Gastrocnemius medialis (tissue), 4 donors: ENCODE measurements around the gene FREM2. TPM values are rescaled to one million over a fixed set of nuclear protein-coding genes. Genes with fewer than 3 reads are reported as not detected.

Experiments used
- ATAC-seq, 2 donors: fragments of 150-250 bp; one replicate each; pipeline ENCODE4 v1.9.1; 2016
- DNase-seq, 2 donors: peaks; one replicate each; pipeline ENCODE4 v3.0.0-alpha.2; 2019
- H3K27ac ChIP-seq, 4 donors: fragments of 200-600 bp; sonication (generic); 1 replicate in 1 of 4; 2 replicates in 3 of 4; pipeline ENCODE4 v1.5.1; 2016 to 2018; ENCODE audit warnings: mild to moderate bottlenecking in 2 of 4, moderate library complexity in 1 of 4
- H3K27me3 ChIP-seq, 3 donors: fragments of 200-600 bp; sonication (generic) in 2 of 3; 1 replicate in 1 of 3; 2 replicates in 2 of 3; pipeline versions ENCODE4 v1.5.1 to v1.6.0; 2016 to 2019; ENCODE audit warnings: mild to moderate bottlenecking in 1 of 3, moderate library complexity in 1 of 3
- H3K36me3 ChIP-seq, 2 donors: fragments of 200-600 bp; sonication (generic) in 1 of 2; one replicate each; pipeline ENCODE4 v1.5.1; 2017 to 2018
- H3K4me1 ChIP-seq, 2 donors: fragments of 200-600 bp; sonication (generic) in 1 of 2; one replicate each; pipeline ENCODE4 v1.5.1; 2016 to 2017; ENCODE audit warnings: mild to moderate bottlenecking in 2 of 2
- H3K4me3 ChIP-seq, 4 donors: fragments of 200-600 bp; sonication (generic) in 3 of 4; 1 replicate in 1 of 4; 2 replicates in 3 of 4; pipeline ENCODE4 v1.5.1; 2016 to 2019; ENCODE audit warnings: mild to moderate bottlenecking in 2 of 4
- H3K9me3 ChIP-seq, 3 donors: fragments of 200-600 bp; sonication (generic) in 2 of 3; 1 replicate in 1 of 3; 2 replicates in 2 of 3; pipeline ENCODE4 v1.5.1; 2016 to 2019
- POLR2A ChIP-seq, 2 donors: fragments of 450-650 bp; IDR thresholded peaks; one replicate each; pipeline ENCODE4 v1.6.1; 2017; ENCODE audit warnings: antibody characterized with exemption in 2 of 2, mild to moderate bottlenecking in 2 of 2, moderate library complexity in 2 of 2
- in situ Hi-C, 4 donors: fragments of 200-750 bp; cut with MboI; loops; one replicate each; pipeline versions ENCODE4 v1.15.0 to v1.8.0; 2017; ENCODE audit warnings: low sequenced_read_pairs in 4 of 4
- intact Hi-C: fragments of 100-400 bp; cut with DNase I; formaldehyde crosslinking; loops from one replicate; pipeline ENCODE4 v1.15.1; 2023; ENCODE audit warnings: low total_unique reads
- total RNA-seq, 4 donors: library from RNA; depleted of rRNA; stranded (reverse); fragments of >200 nt; gene quantifications; one replicate each; pipeline versions ENCODE4 v1.1.0 to v1.2.3, GENCODE V29; 2016
- TF ChIP-seq, protein P1 (sequence below), 5 experiments: fragments of 450-650 bp in 3 of 5; fragments of 200-600 bp in 2 of 5; sonication (generic) in 2 of 5; IDR thresholded peaks in 4 of 5; conservative IDR thresholded peaks in 1 of 5; 1 replicate in 4 of 5; 2 replicates in 1 of 5; pipeline ENCODE4 v1.5.1; 2016 to 2019; ENCODE audit warnings: antibody characterized with exemption in 5 of 5, mild to moderate bottlenecking in 3 of 5, moderate library complexity in 3 of 5

Gene FREM2
- total RNA-seq: 1 to 10 TPM; 1.3 to 6.4 (median 2.4) TPM

- H3K4me3 ChIP-seq: peak within 1 kb of the TSS; percentile 63 to 70 (median 68)
- intact Hi-C loops (loop anchor here (1.0 kb wide), 2 partner anchors 77 to 186 kb away; no protein-coding TSS in a partner anchor), in situ Hi-C loops (loop anchor here in 2 of 4 donors (5.0 to 25.0 kb wide), 3 partner anchors 78 to 176 kb away; no protein-coding TSS in a partner anchor)
- no peaks in the 10 kb centered on the region for H3K9me3 ChIP-seq
- ATAC-seq (peak; percentile 80 to 89), DNase-seq (peak; percentile 38 to 65)
- no peaks in the 10 kb centered on the region for H3K27me3 ChIP-seq
- no peaks in the 10 kb centered on the region for H3K36me3 ChIP-seq
- peak; percentile 19 to 43 for TF ChIP-seq POLR2A (IDR thresholded peaks at IDR 0.05)
- TF ChIP-seq, protein P1, sequence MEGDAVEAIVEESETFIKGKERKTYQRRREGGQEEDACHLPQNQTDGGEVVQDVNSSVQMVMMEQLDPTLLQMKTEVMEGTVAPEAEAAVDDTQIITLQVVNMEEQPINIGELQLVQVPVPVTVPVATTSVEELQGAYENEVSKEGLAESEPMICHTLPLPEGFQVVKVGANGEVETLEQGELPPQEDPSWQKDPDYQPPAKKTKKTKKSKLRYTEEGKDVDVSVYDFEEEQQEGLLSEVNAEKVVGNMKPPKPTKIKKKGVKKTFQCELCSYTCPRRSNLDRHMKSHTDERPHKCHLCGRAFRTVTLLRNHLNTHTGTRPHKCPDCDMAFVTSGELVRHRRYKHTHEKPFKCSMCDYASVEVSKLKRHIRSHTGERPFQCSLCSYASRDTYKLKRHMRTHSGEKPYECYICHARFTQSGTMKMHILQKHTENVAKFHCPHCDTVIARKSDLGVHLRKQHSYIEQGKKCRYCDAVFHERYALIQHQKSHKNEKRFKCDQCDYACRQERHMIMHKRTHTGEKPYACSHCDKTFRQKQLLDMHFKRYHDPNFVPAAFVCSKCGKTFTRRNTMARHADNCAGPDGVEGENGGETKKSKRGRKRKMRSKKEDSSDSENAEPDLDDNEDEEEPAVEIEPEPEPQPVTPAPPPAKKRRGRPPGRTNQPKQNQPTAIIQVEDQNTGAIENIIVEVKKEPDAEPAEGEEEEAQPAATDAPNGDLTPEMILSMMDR (IDR thresholded peaks at IDR 0.05 in 4 of 5, conservative IDR thresholded peaks at IDR 0.05 in 1 of 5): no peak
- H3K27ac ChIP-seq: peak within 1 kb of the TSS; percentile 35 to 61 (median 55)
- H3K4me1 ChIP-seq: peaks cover 2 to 14% of the 10 kb centered on the region in 2 donors
Observed at GRCh38 chr13:38686577-38687245, at the start of gene FREM2. Gene FREM2 (plus strand): TSS chr13:38687077. CDS start chr13:38687345, 268 bp downstream.

DNA sequence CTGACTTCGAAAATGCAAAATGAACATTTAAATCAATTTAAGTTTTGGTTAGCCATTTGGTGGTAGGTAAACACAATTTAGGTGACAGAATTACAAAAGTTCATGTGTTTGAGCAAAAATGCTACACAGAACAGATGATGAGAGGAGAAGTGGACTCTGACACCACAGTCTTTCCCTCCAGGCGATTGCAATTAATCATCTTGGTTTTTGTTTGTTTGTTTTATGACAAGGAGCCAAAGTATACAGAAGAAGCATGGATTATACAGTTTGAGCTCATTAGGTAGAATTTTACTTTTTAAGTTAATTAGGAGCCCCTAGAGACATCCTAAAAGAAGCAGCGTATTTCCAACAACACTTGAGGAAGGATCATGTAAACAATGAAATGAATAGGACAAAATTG, 49.3 kb upstream of the FREM2 start:
- H3K4me1 ChIP-seq: no peaks in the 10 kb centered on the region
- no peak overlapping the region for H3K4me3 ChIP-seq
- no peaks in the 10 kb centered on the region for H3K36me3 ChIP-seq
- no peak for DNase-seq
- no peak for TF ChIP-seq POLR2A (IDR thresholded peaks at IDR 0.05)
- TF ChIP-seq, protein P1 (IDR thresholded peaks at IDR 0.05 in 4 of 5, conservative IDR thresholded peaks at IDR 0.05 in 1 of 5): no peak
- no peak overlapping the region for H3K27ac ChIP-seq
- H3K27me3 ChIP-seq: no peaks in the 10 kb centered on the region
- intact Hi-C loops: no loop called here
- in situ Hi-C loops: no loop called here
- ATAC-seq: no peak
- no peaks in the 10 kb centered on the region for H3K9me3 ChIP-seq

- in situ Hi-C loops: no loop called here
- ATAC-seq (no peak), DNase-seq (no peak)
- H3K27ac ChIP-seq: no peak overlapping the region
- no peaks in the 10 kb centered on the region for H3K36me3 ChIP-seq
- H3K4me3 ChIP-seq: no peak overlapping the region
- no peaks in the 10 kb centered on the region for H3K27me3 ChIP-seq
- no peaks in the 10 kb centered on the region for H3K4me1 ChIP-seq
- TF ChIP-seq, protein P1 (IDR thresholded peaks at IDR 0.05 in 4 of 5, conservative IDR thresholded peaks at IDR 0.05 in 1 of 5): no peak
- no peak for TF ChIP-seq POLR2A (IDR thresholded peaks at IDR 0.05)
- H3K9me3 ChIP-seq: no peaks in the 10 kb centered on the region
- intact Hi-C loops: no loop called here
Observed at GRCh38 chr13:38641164-38641948, 45.5 kb upstream of the FREM2 start.

DNA sequence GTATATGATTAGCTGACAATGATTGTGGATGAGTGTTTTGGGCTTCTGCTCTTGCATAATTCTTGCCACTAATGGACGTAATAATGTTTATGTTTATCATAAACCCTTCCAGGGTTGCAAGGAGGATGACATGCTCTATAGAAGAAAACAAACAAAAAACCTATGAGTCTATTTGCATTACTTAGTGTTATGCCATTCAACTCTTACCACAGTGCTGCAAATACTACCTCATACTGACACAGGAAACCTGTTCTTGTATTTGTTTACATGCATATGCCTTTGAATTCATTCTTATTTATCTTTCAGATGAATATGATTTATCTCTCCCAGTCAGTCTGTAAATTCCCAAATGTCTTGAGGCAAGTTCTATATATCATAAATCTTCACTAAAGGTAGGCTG, 39.6 kb upstream of the FREM2 start:
- Histone ChIP-seq H3K36me3 (no peaks in the 10 kb centered on the region), H3K27me3 (no peaks in the 10 kb centered on the region), H3K4me3 (no peak overlapping the region), H3K27ac (no peak overlapping the region), H3K9me3 (no peaks in the 10 kb centered on the region), H3K4me1 (no peaks in the 10 kb centered on the region)
- in situ Hi-C loops (no loop called here), intact Hi-C loops (no loop called here)
- DNase-seq (no peak), ATAC-seq (no peak)
- no peak for TF ChIP-seq POLR2A (IDR thresholded peaks at IDR 0.05)
- TF ChIP-seq, protein P1 (IDR thresholded peaks at IDR 0.05 in 4 of 5, conservative IDR thresholded peaks at IDR 0.05 in 1 of 5): no peak
